Amniotic stem cell (primary cell): ENCODE measurements around the gene HTR3C.

ENCODE experiments used
- DNase-seq: peaks from one replicate; lab custom pipeline; 2025; lab: John Stamatoyannopoulos, UW

HTR3C gene

DNA sequence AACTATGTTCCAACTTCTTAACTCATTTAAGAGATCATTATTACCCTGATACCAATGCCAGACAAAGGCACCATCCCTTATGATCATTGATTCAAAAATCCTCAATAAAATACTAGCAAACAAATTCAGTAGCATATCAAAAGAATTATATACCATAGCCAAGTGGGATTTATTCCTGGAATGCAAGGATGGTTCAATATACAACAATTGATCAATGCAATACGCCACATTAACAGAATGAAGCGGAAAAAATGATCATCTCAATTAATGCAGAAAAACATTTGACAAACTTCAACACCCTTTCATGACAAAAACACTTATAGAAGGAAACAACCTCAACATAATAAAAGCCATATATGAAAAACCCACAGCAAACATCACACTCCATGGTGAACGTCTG, 39.4 kb downstream of the HTR3C start:
- no peak for DNase-seq

DNA sequence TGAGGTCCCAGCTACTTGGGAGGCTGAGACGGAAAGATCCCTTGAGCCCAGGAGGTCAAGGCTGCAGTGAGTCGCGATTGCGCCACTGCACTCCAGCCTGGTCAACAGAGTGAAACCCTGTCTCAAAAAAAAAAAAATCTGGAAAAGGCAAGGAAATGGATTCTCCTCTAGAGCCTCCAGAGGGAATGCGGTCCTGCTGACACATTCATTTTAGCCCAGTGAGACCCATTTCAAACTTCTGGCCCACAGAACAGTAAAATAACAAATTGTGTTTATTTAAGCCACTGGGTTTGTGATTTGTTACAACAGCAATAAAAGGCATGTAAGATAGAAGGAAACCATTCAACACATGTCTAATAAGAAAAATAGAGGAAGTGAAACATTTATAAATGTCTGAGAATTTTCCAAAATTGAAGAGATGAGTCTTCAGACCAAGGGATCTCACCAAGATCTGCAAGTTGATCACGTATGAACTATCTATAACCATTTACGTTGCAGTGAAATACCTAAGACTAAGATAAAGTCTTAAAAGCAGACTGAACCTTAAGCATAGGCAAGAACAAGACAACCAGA, 44.0 kb downstream of the HTR3C start, which contains the start of gene HTR3E:
Gene HTR3E, plus strand, starts transcription at position 254 of the 573 bp plus-strand sequence. CDS start 466 bp downstream, outside the sequence.
- DNase-seq, result no peak

DNA sequence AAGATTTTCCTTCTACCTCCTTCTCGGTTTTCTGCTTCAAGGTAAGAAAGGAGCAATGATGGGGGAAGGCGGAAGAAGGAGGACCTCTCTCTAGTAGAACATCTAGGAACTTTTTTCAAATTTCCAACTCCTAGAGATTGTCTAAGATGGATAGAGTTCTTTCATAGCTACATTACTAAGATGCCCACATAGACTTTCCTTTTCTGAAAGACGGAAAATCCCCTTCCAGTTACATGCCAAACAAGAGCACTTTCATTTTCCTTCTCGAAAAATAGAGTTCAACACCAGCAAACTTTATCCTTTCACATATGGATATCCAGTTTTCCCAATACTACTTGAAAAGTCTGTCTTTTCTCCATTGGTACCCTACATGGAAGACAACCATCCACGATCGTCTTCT, 44.7 kb downstream of the HTR3C start:
- no peak for DNase-seq

DNA sequence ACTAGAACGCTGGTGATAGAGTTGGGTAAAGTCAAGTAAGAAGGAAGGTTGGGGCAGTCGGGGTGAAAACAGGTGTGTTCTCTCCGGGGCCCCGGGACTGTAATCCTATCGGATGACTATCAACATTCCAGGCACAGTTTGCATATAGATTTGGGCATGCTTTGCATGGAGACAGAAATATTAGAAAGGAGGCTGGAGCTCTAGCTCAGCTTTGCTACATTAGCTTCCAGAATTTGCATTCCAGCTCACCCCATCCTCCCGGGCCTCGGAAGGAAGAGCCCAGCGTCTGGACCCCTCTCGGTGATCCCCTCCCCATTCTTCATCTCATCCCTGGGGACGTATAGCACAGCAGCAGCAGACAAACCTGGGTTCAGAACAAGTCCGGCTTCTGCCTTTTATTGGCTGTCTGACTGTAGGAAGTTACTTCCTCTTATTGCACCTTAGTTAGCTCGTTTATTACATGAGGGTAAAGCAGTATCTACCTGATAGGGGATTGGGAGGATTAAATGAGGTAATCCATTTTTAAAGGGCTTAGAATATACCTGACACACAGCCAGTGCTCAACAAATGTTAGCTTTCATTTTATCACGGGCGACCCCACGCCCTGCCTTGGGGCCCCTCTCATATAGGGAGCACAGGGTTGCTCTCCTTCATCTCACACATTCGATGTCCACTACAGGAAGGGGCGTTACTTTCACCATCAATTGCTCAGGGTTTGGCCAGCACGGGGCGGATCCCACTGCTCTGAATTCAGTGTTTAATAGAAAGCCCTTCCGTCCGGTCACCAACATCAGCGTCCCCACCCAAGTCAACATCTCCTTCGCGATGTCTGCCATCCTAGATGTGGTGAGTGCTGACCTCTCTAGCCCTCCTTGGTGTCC, 47.2 kb downstream of the HTR3C start:
- DNase-seq, result no peak
